Neuronal stem cell (in vitro differentiated cells): ENCODE results near the gene SUGCT.

Source experiments
- DNase-seq: peaks from one replicate; pipeline ENCODE4 v3.0.0-alpha.2; 2013; ENCODE audit warnings: low spot score
- H2AFZ ChIP-seq: one replicate; pipeline ENCODE4 v1.6.1; 2013; ENCODE audit warnings: mild to moderate bottlenecking, low read length, inconsistent platforms
- H2AK5ac ChIP-seq: 2 replicates; pipeline ENCODE4 v1.6.1; 2013; ENCODE audit warnings: low read depth, mild to moderate bottlenecking, inconsistent platforms, low read length, moderate library complexity, mixed read lengths
- H2BK120ac ChIP-seq: 2 replicates; pipeline ENCODE4 v1.6.1; 2013; ENCODE audit warnings: low read depth, mild to moderate bottlenecking, inconsistent platforms, low read length, moderate library complexity, mixed read lengths
- H2BK12ac ChIP-seq: one replicate; pipeline ENCODE4 v1.6.1; 2013; ENCODE audit warnings: low read length, inconsistent platforms
- H2BK15ac ChIP-seq: 2 replicates; pipeline ENCODE4 v1.6.1; 2013; ENCODE audit warnings: mild to moderate bottlenecking, low read length, inconsistent platforms, mixed read lengths
- H2BK5ac ChIP-seq: one replicate; pipeline ENCODE4 v1.6.1; 2013; ENCODE audit warnings: inconsistent platforms, mild to moderate bottlenecking, low read length, moderate library complexity
- H3K14ac ChIP-seq: one replicate; pipeline ENCODE4 v1.6.1; 2013; ENCODE audit warnings: low read length, inconsistent platforms
- H3K18ac ChIP-seq: 2 replicates; pipeline ENCODE4 v1.6.1; 2013; ENCODE audit warnings: low read length, inconsistent platforms
- H3K23ac ChIP-seq: 2 replicates; pipeline ENCODE4 v1.6.1; 2013; ENCODE audit warnings: low read depth, mild to moderate bottlenecking, mixed read lengths, low read length, inconsistent platforms; ENCODE audit not compliant: poor library complexity
- H3K27ac ChIP-seq: replicated peaks from 3 replicates; pipeline ENCODE4 v1.5.1; 2013; ENCODE audit warnings: low read length, inconsistent platforms
- H3K27me3 ChIP-seq, 3 experiments: 2 replicates each; pipeline ENCODE4 v1.6.1; 2013; ENCODE audit warnings: low read length in 3 of 3, mild to moderate bottlenecking in 2 of 3, inconsistent platforms in 1 of 3, low read depth in 1 of 3, mixed read lengths in 1 of 3, moderate library complexity in 1 of 3; ENCODE audit not compliant: control insufficient read depth in 3 of 3, insufficient read depth in 3 of 3
- H3K36me3 ChIP-seq, 2 donors: replicated peaks in 1 of 2; 2 replicates each; pipeline ENCODE4 v1.6.1; 2013; ENCODE audit warnings: low read length in 2 of 2; ENCODE audit not compliant: control insufficient read depth in 2 of 2, insufficient read depth in 2 of 2
- H3K4ac ChIP-seq: 2 replicates; pipeline ENCODE4 v1.6.1; 2013; ENCODE audit warnings: inconsistent platforms, mild to moderate bottlenecking, low read length, moderate library complexity
- H3K4me1 ChIP-seq, 2 donors: 1 replicate in 1 of 2; 2 replicates in 1 of 2; pipeline ENCODE4 v1.6.1; 2013; ENCODE audit warnings: low read length in 2 of 2, low read depth in 1 of 2; ENCODE audit not compliant: control insufficient read depth in 2 of 2, insufficient read depth in 1 of 2
- H3K4me2 ChIP-seq: one replicate; pipeline ENCODE4 v1.6.1; 2013; ENCODE audit warnings: mild to moderate bottlenecking, low read length, inconsistent platforms; ENCODE audit not compliant: insufficient read depth, poor library complexity, severe bottlenecking
- H3K4me3 ChIP-seq, 2 donors: 2 replicates each; pipeline ENCODE4 v1.5.1; 2013; ENCODE audit warnings: low read length in 2 of 2, mild to moderate bottlenecking in 2 of 2, inconsistent platforms in 1 of 2, moderate library complexity in 1 of 2
- H3K79me1 ChIP-seq: one replicate; pipeline ENCODE4 v1.6.1; 2013; ENCODE audit warnings: low read depth, mild to moderate bottlenecking, inconsistent platforms, low read length, moderate library complexity
- H3K9ac ChIP-seq: one replicate; pipeline ENCODE4 v1.6.1; 2013; ENCODE audit warnings: mild to moderate bottlenecking, low read depth, low read length, inconsistent platforms; ENCODE audit not compliant: poor library complexity
- H3K9me3 ChIP-seq, 2 donors: replicated peaks in 1 of 2; 2 replicates each; pipeline versions ENCODE3 to v1.6.1; 2013; ENCODE audit warnings: low read length in 2 of 2, mild to moderate bottlenecking in 2 of 2, inconsistent platforms in 1 of 2, low read depth in 1 of 2, mixed read lengths in 1 of 2, moderate library complexity in 1 of 2; ENCODE audit not compliant: control insufficient read depth in 2 of 2, insufficient read depth in 1 of 2
- H4K8ac ChIP-seq: one replicate; pipeline ENCODE4 v1.6.1; 2013; ENCODE audit warnings: low read depth, mild to moderate bottlenecking, inconsistent platforms, low read length, moderate library complexity
- H4K91ac ChIP-seq: one replicate; pipeline ENCODE4 v1.6.1; 2013; ENCODE audit warnings: low read length, low read depth, mild to moderate bottlenecking, inconsistent platforms; ENCODE audit not compliant: poor library complexity
- WGBS, 2 donors: extraction: QIAGEN DNeasy Blood & Tissue Kit; methylation state at CpG; one replicate each; pipeline ENCODE4 v1.1.7; 2013; ENCODE audit warnings: missing lambda C conversion rate in 2 of 2, mixed read lengths in 1 of 2; ENCODE audit not compliant: insufficient read length in 2 of 2, insufficient replicate concordance in 1 of 2; ENCODE audit errors: extremely low coverage in 2 of 2; 5-methylcytosine and 5-hydroxymethylcytosine counted together

The SUGCT gene

GRCh38 chr7:40673285-40673684 lies 538.5 kb downstream of the SUGCT start:
- H3K18ac ChIP-seq, result no peak overlapping the region
- no peak for DNase-seq
- no peak overlapping the region for H3K4ac ChIP-seq
- H2AFZ ChIP-seq, result no peak overlapping the region
- H2BK12ac ChIP-seq, result no peak overlapping the region
- no peak overlapping the region for H4K8ac ChIP-seq
- no peaks in the 10 kb centered on the region for H3K27me3 ChIP-seq
- no peak overlapping the region for H3K27ac ChIP-seq
- H2BK120ac ChIP-seq, result no peak overlapping the region
- no peak overlapping the region for H2AK5ac ChIP-seq
- H3K9me3 ChIP-seq, result no peaks in the 10 kb centered on the region
- H3K9ac ChIP-seq, result no peak overlapping the region
- no peak overlapping the region for H4K91ac ChIP-seq
- H3K4me2 ChIP-seq, result no peak overlapping the region
- H3K23ac ChIP-seq, result no peak overlapping the region
- H3K79me1 ChIP-seq, result peaks cover 1% of the 10 kb centered on the region
- no peak overlapping the region for H3K14ac ChIP-seq
- no peaks in the 10 kb centered on the region for H3K4me1 ChIP-seq
- no peak overlapping the region for H3K4me3 ChIP-seq
- H3K36me3 ChIP-seq, result no peaks in the 10 kb centered on the region
- H2BK15ac ChIP-seq, result no peak overlapping the region
- H2BK5ac ChIP-seq, result no peak overlapping the region
- no CpG with 5 or more reads among the region's 2 CpGs for WGBS, 2 donors

- Histone ChIP-seq H3K27me3 (no peaks in the 10 kb centered on the region), H3K27ac (no peak overlapping the region), H4K91ac (no peak overlapping the region), H2BK12ac (no peak overlapping the region), H3K79me1 (peaks cover 1% of the 10 kb centered on the region), H3K14ac (no peak overlapping the region), H3K4me1 (no peaks in the 10 kb centered on the region), H3K18ac (no peak overlapping the region), H2AK5ac (no peak overlapping the region), H3K4me2 (no peak overlapping the region), H3K4me3 (no peak overlapping the region), H3K4ac (no peak overlapping the region), H3K9me3 (no peaks in the 10 kb centered on the region), H3K36me3 (no peaks in the 10 kb centered on the region), H2AFZ (no peak overlapping the region), H3K9ac (no peak overlapping the region), H4K8ac (no peak overlapping the region), H2BK5ac (no peak overlapping the region), H2BK15ac (no peak overlapping the region), H2BK120ac (no peak overlapping the region), H3K23ac (no peak overlapping the region)
- DNase-seq, result no peak
- no CpG with 5 or more reads among the region's 3 CpGs for WGBS, 2 donors
Observed at GRCh38 chr7:40674316-40674715, 539.5 kb downstream of the SUGCT start.

- Histone ChIP-seq H2BK15ac (no peak overlapping the region), H3K27ac (no peak overlapping the region), H2BK120ac (no peak overlapping the region), H2AK5ac (no peak overlapping the region), H3K23ac (no peak overlapping the region), H4K8ac (no peak overlapping the region), H3K4me2 (no peak overlapping the region), H3K4me1 (no peaks in the 10 kb centered on the region), H2AFZ (no peak overlapping the region), H3K27me3 (no peaks in the 10 kb centered on the region), H3K9me3 (no peaks in the 10 kb centered on the region), H3K4ac (no peak overlapping the region), H3K79me1 (peaks cover 1% of the 10 kb centered on the region), H4K91ac (no peak overlapping the region), H2BK12ac (no peak overlapping the region), H3K18ac (no peak overlapping the region), H3K9ac (no peak overlapping the region), H2BK5ac (peak overlapping the region; percentile 19), H3K14ac (no peak overlapping the region), H3K4me3 (no peak overlapping the region), H3K36me3 (no peaks in the 10 kb centered on the region)
- no CpG with 5 or more reads among the region's 3 CpGs for WGBS, 2 donors
- DNase-seq, result no peak
Observed at GRCh38 chr7:40675741-40676140, 540.9 kb downstream of the SUGCT start.

- Histone ChIP-seq H2BK12ac (no peak overlapping the region), H3K79me1 (peaks cover 1% of the 10 kb centered on the region), H4K91ac (no peak overlapping the region), H3K14ac (no peak overlapping the region), H3K23ac (no peak overlapping the region), H3K4ac (no peak overlapping the region), H4K8ac (no peak overlapping the region), H3K36me3 (no peaks in the 10 kb centered on the region), H2BK120ac (no peak overlapping the region), H3K27ac (no peak overlapping the region), H3K27me3 (no peaks in the 10 kb centered on the region), H3K18ac (no peak overlapping the region), H3K9me3 (no peaks in the 10 kb centered on the region), H2AK5ac (no peak overlapping the region), H2BK5ac (no peak overlapping the region), H3K4me2 (no peak overlapping the region), H3K9ac (no peak overlapping the region), H3K4me3 (no peak overlapping the region), H2AFZ (no peak overlapping the region), H3K4me1 (peaks cover 0 to under 1% of the 10 kb centered on the region in 2 donors), H2BK15ac (no peak overlapping the region)
- no CpG with 5 or more reads among the region's 6 CpGs for WGBS, 2 donors
- DNase-seq, result no peak
Observed at GRCh38 chr7:40676221-40676620, 541.4 kb downstream of the SUGCT start.
